H1 (cell line): ENCODE results near the gene ESRP2. TPM values are rescaled to one million over a fixed set of nuclear protein-coding genes. Genes with fewer than 3 reads are reported as not detected.

ENCODE experiments used
- CTCF ChIP-seq, 3 experiments: IDR thresholded peaks; 1 replicate in 2 of 3; 2 replicates in 1 of 3; pipeline versions ENCODE4 v1.5.1 to v1.6.1; 2011; ENCODE audit warnings: low read length in 3 of 3, mild to moderate bottlenecking in 3 of 3, inconsistent platforms in 2 of 3, low read depth in 1 of 3, moderate library complexity in 1 of 3; ENCODE audit not compliant: insufficient read depth in 1 of 3; ENCODE audit errors: control extremely low read depth in 1 of 3
- HDAC2 ChIP-seq, 2 experiments: fragments of 300-600 bp in 1 of 2; sonication (generic) in 1 of 2; IDR thresholded peaks; 2 replicates each; pipeline ENCODE4 v1.6.1; 2011 to 2012; ENCODE audit warnings: low read depth in 2 of 2, low read length in 2 of 2, mild to moderate bottlenecking in 2 of 2, moderate library complexity in 2 of 2, borderline replicate concordance in 1 of 2, inconsistent platforms in 1 of 2
- KDM1A ChIP-seq: fragments of 200-600, 300-600 bp; sonication (generic); IDR thresholded peaks from 2 replicates; pipeline ENCODE4 v1.7.1; 2016; ENCODE audit warnings: mild to moderate bottlenecking, low read length, borderline replicate concordance
- RBBP5 ChIP-seq: IDR thresholded peaks from 2 replicates; pipeline ENCODE4 v1.7.1; 2012; ENCODE audit warnings: low read depth, mild to moderate bottlenecking, inconsistent platforms, low read length, moderate library complexity, borderline replicate concordance
- RNF2 ChIP-seq: fragments of 200-900, 300-1000 bp; sonication (generic); IDR thresholded peaks from 2 replicates; pipeline ENCODE4 v1.7.1; 2016; ENCODE audit warnings: borderline replicate concordance, low read depth, mild to moderate bottlenecking, antibody characterized with exemption, low read length; ENCODE audit not compliant: poor library complexity, severe bottlenecking; ENCODE audit errors: missing control alignments
- SP1 ChIP-seq: IDR thresholded peaks from 2 replicates; pipeline ENCODE4 v1.6.1; 2011; ENCODE audit warnings: low read depth, low read length
- polyA plus RNA-seq, 7 experiments: library from polyadenylated mRNA; depleted of rRNA in 3 of 7; stranded (reverse) in 5 of 7; unstranded in 2 of 7; fragments of >200 nt in 5 of 7; fragments of 200-250 nt in 2 of 7; gene quantifications; 1 replicate in 5 of 7; 2 replicates in 1 of 7; 4 replicates in 1 of 7; pipeline versions ENCODE4 v1.2.1 to v1.2.3, GENCODE V29; 2011 to 2013; ENCODE audit warnings: missing spikeins in 2 of 7, mixed read lengths in 2 of 7
- total RNA-seq: library from RNA; stranded (reverse); fragmentation: NEBNext Ultra II Directional; extraction: Animal tissue kit (Norgen Biotek cat#: 25700); gene quantifications from 2 replicates; pipeline ENCODE4 v1.2.1, GENCODE V29; 2021

Gene ESRP2
- total and polyA plus RNA-seq, 2 of the 8 experiments (the other 6 are each of a cell fraction or from before 2014, with no cell fraction given) = 35.1 to 45.8 TPM

GRCh38 chr16:68267612-68268405 is 31.9 kb upstream of the ESRP2 start (continued):
- TF ChIP-seq KDM1A (no peak), HDAC2 (IDR thresholded peaks at IDR 0.05; ENCODE audit: borderline replicate concordance in 1 of 2, low read depth in 2 of 2, low read length in 2 of 2) (no peak), CTCF (IDR thresholded peaks at IDR 0.05; ENCODE audit: control extremely low read depth in 1 of 3, insufficient read depth in 1 of 3, low read depth in 1 of 3, low read length in 3 of 3) (no peak), SP1 (no peak), RNF2 (no peak), RBBP5 (no peak)
